ENCODE results near the gene ZMIZ1.

Gene ZMIZ1

DNA sequence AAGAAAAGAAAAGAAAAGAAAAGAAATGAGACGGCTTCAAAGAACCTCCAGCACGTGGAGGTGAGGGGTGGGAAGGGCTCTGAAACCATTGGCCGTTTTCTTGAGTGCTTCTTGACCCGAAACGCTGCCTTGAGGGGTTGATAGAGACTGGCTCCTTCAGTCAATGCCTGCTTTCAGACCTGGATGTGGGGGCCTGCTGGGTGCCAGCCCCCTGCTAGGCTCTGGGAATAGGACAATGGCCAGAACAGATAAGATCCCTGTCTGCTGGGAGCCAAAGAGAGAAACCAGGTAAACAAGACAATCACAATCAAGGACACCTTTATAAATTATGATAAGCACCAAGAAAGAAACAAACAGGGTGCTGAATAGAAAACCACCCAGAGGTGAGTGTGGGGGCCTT is 27.7 kb downstream of the ZMIZ1 start:
- no peak for DNase-seq (ENCODE audit: low read depth in 2 of 2, low spot score in 1 of 2)

DNA sequence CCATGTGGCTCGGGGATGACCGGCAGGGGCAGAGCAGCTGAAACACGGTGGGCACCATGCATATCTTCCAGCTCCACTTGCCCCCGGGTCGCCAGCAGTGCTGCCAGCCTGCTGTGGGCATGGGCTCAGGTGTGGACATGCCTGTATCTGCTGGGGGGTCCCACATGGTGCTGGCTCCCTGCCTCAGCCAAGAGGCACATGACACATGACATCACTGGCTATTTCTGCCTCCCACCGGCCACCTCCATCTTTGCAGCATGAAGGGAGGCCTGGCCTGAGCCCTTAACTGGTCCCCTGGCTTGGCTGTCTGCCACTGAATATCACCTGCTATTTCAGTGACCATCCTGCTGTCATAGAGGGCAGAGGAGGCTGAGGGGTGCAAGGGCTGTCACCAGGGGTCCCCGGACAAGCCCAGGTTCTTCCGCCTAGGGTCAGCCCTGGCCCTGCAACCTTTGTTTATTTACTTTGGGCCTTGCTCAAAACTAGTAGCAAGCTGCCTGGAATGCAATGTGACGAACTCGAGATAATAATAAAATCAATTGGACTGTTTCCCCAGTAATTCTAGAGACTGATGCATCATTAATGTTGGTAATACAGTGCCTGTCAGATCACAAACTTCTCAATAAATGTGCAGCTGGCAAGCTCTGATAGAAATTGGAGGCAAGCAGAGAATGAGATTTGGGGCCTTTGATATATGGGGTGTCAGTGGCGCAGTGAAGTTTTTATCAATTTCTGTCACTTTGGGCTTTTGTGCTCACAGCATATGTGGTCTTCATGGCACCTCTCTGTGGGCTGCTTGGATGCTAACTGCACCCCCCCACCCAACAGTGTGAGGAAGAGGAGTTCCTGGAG is 28.5 kb downstream of the ZMIZ1 start:
- DNase-seq (ENCODE audit: low read depth in 2 of 2, low spot score in 1 of 2), result no peak

- DNase-seq (ENCODE audit: low read depth in 2 of 2, low spot score in 1 of 2), result no peak
Observed at GRCh38 chr10:79098061-79098460, 29.3 kb downstream of the ZMIZ1 start.

GRCh38 chr10:79098596-79099015 is 29.8 kb downstream of the ZMIZ1 start:
- DNase-seq (ENCODE audit: low read depth in 2 of 2, low spot score in 1 of 2), result no peak

GRCh38 chr10:79099898-79100448 is 31.2 kb downstream of the ZMIZ1 start:
- DNase-seq (ENCODE audit: low read depth in 2 of 2, low spot score in 1 of 2), result no peak

DNA sequence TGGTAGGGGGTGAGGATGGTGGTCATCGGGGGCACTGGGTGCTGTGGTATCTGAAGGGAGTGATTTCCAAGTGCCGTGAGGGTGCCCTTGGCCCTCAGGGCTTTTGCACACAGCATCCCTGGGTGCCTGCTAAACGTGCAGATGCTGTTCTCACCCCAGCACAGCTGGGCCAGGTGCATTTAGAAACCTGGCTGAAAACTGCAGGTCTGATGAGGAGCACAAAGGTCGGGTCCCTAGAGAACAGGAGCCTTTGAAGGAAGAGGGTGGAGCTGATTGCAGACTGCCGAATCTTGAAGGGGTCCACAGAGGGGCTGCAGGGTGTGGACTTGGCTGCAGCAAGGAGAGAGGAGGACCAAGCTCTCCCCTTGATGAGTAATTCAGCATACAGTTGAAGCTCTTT is 32.0 kb downstream of the ZMIZ1 start:
- DNase-seq (ENCODE audit: low read depth in 2 of 2, low spot score in 1 of 2), result no peak

- no peak for DNase-seq (ENCODE audit: low read depth in 2 of 2, low spot score in 1 of 2)
Observed at GRCh38 chr10:79101560-79102497, 33.1 kb downstream of the ZMIZ1 start.

GRCh38 chr10:79102498-79102874 is 33.7 kb downstream of the ZMIZ1 start:
- DNase-seq (ENCODE audit: low read depth in 2 of 2, low spot score in 1 of 2), result no peak

GRCh38 chr10:79103129-79103528 is 34.4 kb downstream of the ZMIZ1 start:
- DNase-seq (ENCODE audit: low read depth in 2 of 2, low spot score in 1 of 2), result no peak

DNA sequence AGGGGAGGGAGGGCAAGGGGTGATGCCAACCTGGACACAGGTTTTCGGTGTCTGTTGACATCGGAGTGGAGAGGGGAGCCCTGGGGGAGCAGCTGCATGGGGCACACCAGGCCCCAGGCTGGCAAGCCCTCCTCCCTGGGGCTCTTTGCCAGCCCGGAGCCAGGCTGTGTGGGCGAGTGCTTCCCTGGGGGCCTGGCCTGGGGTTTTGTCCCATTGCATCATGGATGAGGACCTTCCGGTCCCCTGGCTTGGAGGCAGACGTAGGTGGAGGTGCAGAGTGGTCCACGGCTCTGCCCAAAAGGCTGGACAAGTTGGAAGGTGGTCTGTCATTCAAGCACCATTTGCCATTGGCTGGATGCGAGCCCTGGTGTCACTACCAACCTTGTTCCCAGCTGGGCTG is 34.8 kb downstream of the ZMIZ1 start:
- no peak for DNase-seq (ENCODE audit: low read depth in 2 of 2, low spot score in 1 of 2)

- no peak for DNase-seq (ENCODE audit: low read depth in 2 of 2, low spot score in 1 of 2)
Observed at GRCh38 chr10:79105150-79105739, 36.5 kb downstream of the ZMIZ1 start.

DNA sequence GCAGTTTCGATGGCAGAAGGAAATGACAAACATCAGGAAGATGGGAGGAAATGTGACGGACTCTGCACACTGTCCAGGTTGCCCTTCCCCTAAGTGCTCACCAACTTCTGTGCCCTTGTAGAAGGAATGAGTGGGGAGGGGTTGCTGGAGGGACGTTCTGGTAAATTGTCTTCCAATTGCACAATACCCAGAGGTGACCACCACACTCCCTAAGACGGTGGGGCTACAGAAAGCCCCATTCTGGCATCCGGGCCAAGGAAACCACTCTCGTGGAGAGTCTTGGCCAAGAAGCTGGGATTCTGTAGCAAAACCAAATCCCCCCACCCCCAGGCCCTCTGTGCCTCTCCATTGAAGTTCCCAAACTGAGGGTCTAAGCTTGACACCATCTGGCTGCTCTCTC is 37.1 kb downstream of the ZMIZ1 start:
- DNase-seq (ENCODE audit: low read depth in 2 of 2, low spot score in 1 of 2), result no peak

DNA sequence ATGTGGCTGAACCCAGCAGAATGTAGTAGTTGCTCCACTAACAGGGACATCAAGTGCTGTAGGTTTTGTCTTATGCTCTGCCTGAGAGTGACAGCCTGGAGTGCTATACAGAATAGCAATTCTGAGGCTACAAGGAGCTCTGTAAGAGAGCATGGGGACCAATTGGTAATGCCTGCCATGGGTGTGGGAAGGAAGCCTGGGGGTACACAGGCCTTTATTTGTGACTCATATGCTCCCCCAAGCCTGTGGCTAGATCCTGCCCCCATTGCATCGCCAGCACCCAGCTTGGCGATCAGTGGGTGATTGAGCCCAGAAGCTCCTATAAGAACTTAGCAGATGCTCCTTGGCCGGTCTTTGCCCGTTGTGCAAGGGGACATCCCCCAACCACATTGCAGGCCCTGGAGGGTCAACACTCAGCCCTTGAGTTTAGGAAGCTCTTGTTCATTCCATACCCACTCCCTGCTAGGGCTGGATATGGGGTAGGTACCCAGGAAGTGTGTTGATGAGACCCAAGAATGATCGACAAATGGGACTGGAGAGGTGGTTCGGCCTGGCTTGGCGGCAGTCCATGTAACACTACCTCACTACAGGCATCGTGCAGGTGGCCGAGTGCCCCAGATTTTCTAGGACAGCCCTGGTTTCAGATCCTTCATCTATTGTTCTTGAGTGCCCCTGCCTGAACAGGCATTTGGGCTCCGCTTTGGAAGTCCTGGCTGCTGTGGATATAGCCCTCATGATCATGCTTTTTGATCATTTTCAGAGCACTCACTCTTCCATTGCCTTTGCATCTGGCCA is 37.7 kb downstream of the ZMIZ1 start:
- no peak for DNase-seq (ENCODE audit: low read depth in 2 of 2, low spot score in 1 of 2)

GRCh38 chr10:79107736-79108264 is 39.0 kb downstream of the ZMIZ1 start:
- DNase-seq (ENCODE audit: low read depth in 2 of 2, low spot score in 1 of 2), result no peak

- no peak for DNase-seq (ENCODE audit: low read depth in 2 of 2, low spot score in 1 of 2)
Observed at GRCh38 chr10:79108728-79109127, 40.0 kb downstream of the ZMIZ1 start.

- DNase-seq (ENCODE audit: low read depth in 2 of 2, low spot score in 1 of 2), result no peak
Observed at GRCh38 chr10:79111427-79111826, 42.7 kb downstream of the ZMIZ1 start.

GRCh38 chr10:79111846-79112614 is 43.3 kb downstream of the ZMIZ1 start:
- DNase-seq (ENCODE audit: low read depth in 2 of 2, low spot score in 1 of 2), result no peak

DNA sequence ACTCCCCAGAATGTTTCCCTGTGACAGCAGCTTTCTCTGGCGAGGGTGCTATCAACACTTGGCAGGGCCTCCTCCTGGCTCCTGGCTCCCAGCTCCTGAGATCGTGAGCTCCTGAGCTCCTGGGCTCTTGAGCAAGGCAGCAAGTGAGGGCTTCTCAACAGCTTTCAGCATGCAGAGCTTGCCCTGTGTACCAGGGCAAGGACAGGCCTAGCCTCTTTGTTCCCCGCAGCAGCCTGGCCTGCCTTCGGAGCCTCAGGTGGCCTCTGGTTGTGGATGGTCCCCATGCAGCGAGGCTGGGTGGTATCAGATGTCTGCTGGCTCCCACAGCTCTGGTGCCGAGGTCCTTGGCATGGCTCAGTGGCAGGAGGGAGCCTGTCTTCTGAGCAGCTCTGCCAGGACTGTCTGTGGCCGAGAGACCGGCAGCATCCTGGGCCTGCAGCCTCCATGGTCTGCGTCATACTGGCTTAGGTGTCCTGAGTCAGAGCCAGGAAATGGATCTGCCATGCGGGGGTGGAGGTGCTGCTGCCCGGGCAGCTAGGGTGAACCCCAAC is 44.2 kb downstream of the ZMIZ1 start:
- no peak for DNase-seq (ENCODE audit: low read depth in 2 of 2, low spot score in 1 of 2)

DNA sequence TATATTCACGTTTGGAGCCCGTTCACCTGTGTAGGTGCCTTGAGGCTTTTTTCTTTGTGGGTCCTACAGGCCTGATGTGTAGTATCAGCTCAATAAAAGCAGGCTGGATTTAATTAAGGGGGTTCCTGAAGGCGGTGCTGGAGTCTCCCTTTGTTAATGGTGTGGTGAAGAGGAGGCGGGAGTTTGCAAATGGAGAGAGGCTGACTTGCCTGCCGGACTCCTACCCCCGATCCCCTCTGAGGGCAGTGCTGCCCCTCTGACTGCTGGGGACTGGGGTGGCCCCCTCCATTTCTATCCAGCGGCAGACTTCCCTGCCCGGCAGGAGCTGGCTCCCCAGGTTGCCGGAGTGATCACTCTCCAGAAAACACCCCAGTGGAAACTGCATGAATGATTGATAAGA is 45.1 kb downstream of the ZMIZ1 start:
- DNase-seq (ENCODE audit: low read depth in 2 of 2, low spot score in 1 of 2), result no peak

Data from stimulated activated CD8-positive, alpha-beta memory T cell treated with anti-CD3 and anti-CD28 coated beads, Interleukin-4, amount 100 ng/mL, for 1 hour (primary cell).